CD4-positive, CD25-positive, alpha-beta regulatory T cell (primary cell): ENCODE results near the gene MGST2. TPM values are rescaled to one million over a fixed set of nuclear protein-coding genes. Genes with fewer than 3 reads are reported as not detected.
A peak's percentile ranks its signal among the peaks of the same experiment; 100 is the strongest.

ENCODE experiments used
- ATAC-seq, 2 donors: fragments of 150-1000 bp; cut with Tn5 transposase; one replicate each; pipeline ENCODE4 v1.10.0; 2021; ENCODE audit warnings: low read depth in 2 of 2, moderate number of reproducible peaks in 2 of 2, moderate library complexity in 1 of 2
- DNase-seq, 3 donors: peaks; one replicate each; pipeline versions ENCODE4 v3.0.0 to v3.0.0-alpha.2; 2012 to 2022; ENCODE audit warnings: mixed read lengths in 1 of 3
- H3K27ac ChIP-seq: one replicate; pipeline ENCODE4 v1.7.0; 2013; ENCODE audit warnings: mild to moderate bottlenecking, low read length; ENCODE audit not compliant: insufficient read depth, poor library complexity, severe bottlenecking
- H3K27me3 ChIP-seq: one replicate; pipeline ENCODE4 v1.7.0; 2013; ENCODE audit warnings: low read length; ENCODE audit not compliant: control insufficient read depth, insufficient read depth
- H3K36me3 ChIP-seq: one replicate; pipeline ENCODE4 v1.7.0; 2013; ENCODE audit warnings: mild to moderate bottlenecking, low read length, moderate library complexity; ENCODE audit not compliant: control insufficient read depth, insufficient read depth
- H3K4me1 ChIP-seq: 2 replicates; pipeline ENCODE4 v1.7.0; 2013; ENCODE audit warnings: mild to moderate bottlenecking, low read length; ENCODE audit not compliant: insufficient read depth, control insufficient read depth, poor library complexity, severe bottlenecking
- H3K4me3 ChIP-seq: one replicate; pipeline ENCODE4 v1.7.0; 2013; ENCODE audit warnings: low read depth, mild to moderate bottlenecking, low read length, moderate library complexity
- H3K9me3 ChIP-seq, 2 experiments: 1 replicate in 1 of 2; 2 replicates in 1 of 2; pipeline ENCODE4 v1.7.0; 2013; ENCODE audit warnings: low read length in 2 of 2, mild to moderate bottlenecking in 1 of 2, moderate library complexity in 1 of 2; ENCODE audit not compliant: control insufficient read depth in 2 of 2
- H3K27ac Mint-ChIP-seq, 3 donors: one replicate each; pipeline ENCODE4 v1.8.0; 2020 to 2022; ENCODE audit warnings: mild to moderate bottlenecking in 3 of 3, mixed read lengths in 3 of 3, moderate library complexity in 2 of 3
- H3K27me3 Mint-ChIP-seq: one replicate; pipeline ENCODE4 v1.8.0; 2022; ENCODE audit warnings: mild to moderate bottlenecking, mixed read lengths
- H3K36me3 Mint-ChIP-seq: one replicate; pipeline ENCODE4 v1.8.0; 2020; ENCODE audit warnings: mixed read lengths
- H3K4me1 Mint-ChIP-seq, 4 donors: one replicate each; pipeline ENCODE4 v1.8.0; 2020 to 2022; ENCODE audit warnings: mixed read lengths in 4 of 4, mild to moderate bottlenecking in 1 of 4
- H3K4me3 Mint-ChIP-seq, 4 donors: one replicate each; pipeline ENCODE4 v1.8.0; 2020 to 2022; ENCODE audit warnings: mild to moderate bottlenecking in 4 of 4, mixed read lengths in 4 of 4, moderate library complexity in 3 of 4
- H3K9me3 Mint-ChIP-seq, 7 donors: one replicate each; pipeline ENCODE4 v1.8.0; 2020 to 2022; ENCODE audit warnings: mixed read lengths in 7 of 7, mild to moderate bottlenecking in 3 of 7, moderate library complexity in 2 of 7
- polyA plus RNA-seq, 4 donors: library from polyadenylated mRNA; unstranded; fragments of 300-500 nt; fragmentation: Illumina TruSeq; gene quantifications; one replicate each; pipeline ENCODE4 v1.2.3, GENCODE V29; 2021
- total RNA-seq: library from RNA; stranded (reverse); gene quantifications from one replicate; pipeline ENCODE4 v1.2.3, GENCODE V29; 2022

MGST2 gene
- total and polyA plus RNA-seq, 5 donors from 2014 or later = 12.3 to 64.9 (median 44.6) TPM

DNA sequence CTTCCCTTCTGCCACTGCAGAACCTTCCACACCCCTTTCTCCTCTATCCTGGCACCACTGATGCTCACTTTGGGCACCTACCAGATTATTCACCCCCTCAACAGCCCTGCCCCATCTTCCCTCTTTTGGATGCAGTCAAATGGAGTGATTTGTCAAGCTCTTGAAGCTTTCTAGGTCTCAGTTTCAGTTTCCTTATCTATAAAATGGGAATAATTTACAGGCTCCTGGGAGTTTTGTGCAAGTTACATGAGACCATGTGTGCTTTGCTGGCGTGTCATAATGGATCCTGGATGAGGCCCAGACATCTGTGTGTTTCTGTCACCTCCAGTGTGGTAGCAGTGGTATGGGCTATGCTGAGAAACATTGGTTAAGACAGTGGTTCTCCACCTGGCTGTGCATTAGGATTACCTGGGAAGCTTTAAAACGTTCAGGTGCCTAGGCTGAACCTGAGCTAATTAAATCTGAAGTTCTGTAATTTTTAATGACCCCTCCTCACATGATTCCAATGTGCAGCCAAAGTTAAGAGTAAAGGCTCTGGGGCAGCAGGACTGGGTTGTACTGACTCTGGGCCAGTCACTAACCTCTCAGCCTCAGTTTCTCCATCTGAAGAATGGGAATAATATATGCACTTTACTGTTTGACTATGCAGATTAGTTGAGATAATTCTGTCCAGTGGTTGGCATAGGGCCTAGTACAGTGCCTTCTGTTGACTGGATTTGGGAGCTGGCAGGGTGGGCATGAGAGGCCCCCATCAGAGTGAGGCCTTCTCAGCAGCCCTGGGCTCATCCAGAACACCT lies 6.8 kb upstream of the MGST2 start:
- H3K9me3 ChIP-seq = no peaks in the 10 kb centered on the region
- H3K27ac ChIP-seq = peak overlapping the region; percentile 68
- H3K4me3 Mint-ChIP-seq = peak overlapping the region in 3 of 4 donors; percentile 61 to 75 (median 61)
- no peaks in the 10 kb centered on the region for H3K27me3 ChIP-seq
- peaks cover 22% of the 10 kb centered on the region for H3K4me1 ChIP-seq
- no peaks in the 10 kb centered on the region for H3K27me3 Mint-ChIP-seq
- ATAC-seq = no peak
- H3K36me3 ChIP-seq = no peaks in the 10 kb centered on the region
- no peak for DNase-seq
- H3K9me3 Mint-ChIP-seq = no peaks in the 10 kb centered on the region
- peak overlapping the region; percentile 92 to 99 (median 93) for H3K27ac Mint-ChIP-seq
- peaks cover 14 to 40% (median 29%) of the 10 kb centered on the region in 4 donors for H3K4me1 Mint-ChIP-seq
- no peak overlapping the region for H3K4me3 ChIP-seq
- H3K36me3 Mint-ChIP-seq = no peaks in the 10 kb centered on the region

DNA sequence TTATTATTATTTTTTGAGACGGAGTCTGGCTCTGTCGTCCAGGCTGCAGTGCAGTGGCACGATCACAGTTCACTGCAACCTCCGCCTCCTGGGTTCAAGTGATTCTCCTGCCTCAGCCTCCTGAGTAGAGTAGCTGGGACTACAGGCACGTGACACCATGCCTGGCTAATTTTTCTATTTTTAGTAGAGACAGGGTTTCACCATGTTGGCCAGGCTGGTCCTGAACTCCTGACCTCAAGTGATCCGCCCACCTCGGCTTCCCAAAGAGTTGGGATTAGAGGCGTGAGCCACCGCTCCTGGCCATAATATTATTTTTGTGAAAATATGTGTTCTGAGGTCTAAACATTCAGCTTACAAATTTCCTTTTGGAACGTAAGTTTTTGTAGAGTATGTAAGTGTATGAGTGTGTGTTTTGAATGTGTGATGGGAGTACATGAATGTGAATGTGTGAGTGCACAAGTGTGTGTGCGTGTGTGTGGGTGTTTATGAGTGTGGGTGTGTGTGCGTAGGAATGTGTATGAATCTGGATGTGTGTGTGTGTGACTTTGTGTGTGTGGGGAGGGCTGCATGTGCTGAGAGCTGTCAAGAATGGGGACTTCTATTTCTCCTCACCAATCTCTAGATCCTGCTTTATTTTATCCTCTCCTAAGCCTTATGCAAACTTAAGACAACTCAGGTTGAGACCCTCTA lies 5.7 kb upstream of the MGST2 start:
- no peaks in the 10 kb centered on the region for H3K27me3 ChIP-seq
- H3K27ac ChIP-seq = no peak overlapping the region
- H3K4me1 ChIP-seq = peaks cover 22% of the 10 kb centered on the region
- no peaks in the 10 kb centered on the region for H3K36me3 Mint-ChIP-seq
- DNase-seq (no peak), ATAC-seq (no peak)
- H3K4me3 ChIP-seq = no peak overlapping the region
- peak overlapping the region in 2 of 3 donors; percentile 55 to 97 for H3K27ac Mint-ChIP-seq
- no peaks in the 10 kb centered on the region for H3K27me3 Mint-ChIP-seq
- H3K9me3 Mint-ChIP-seq = no peaks in the 10 kb centered on the region
- H3K4me1 Mint-ChIP-seq = peaks cover 20 to 47% (median 31%) of the 10 kb centered on the region in 4 donors
- H3K4me3 Mint-ChIP-seq = peak overlapping the region in 2 of 4 donors; percentile 1 to 24
- no peaks in the 10 kb centered on the region for H3K9me3 ChIP-seq
- H3K36me3 ChIP-seq = no peaks in the 10 kb centered on the region

DNA sequence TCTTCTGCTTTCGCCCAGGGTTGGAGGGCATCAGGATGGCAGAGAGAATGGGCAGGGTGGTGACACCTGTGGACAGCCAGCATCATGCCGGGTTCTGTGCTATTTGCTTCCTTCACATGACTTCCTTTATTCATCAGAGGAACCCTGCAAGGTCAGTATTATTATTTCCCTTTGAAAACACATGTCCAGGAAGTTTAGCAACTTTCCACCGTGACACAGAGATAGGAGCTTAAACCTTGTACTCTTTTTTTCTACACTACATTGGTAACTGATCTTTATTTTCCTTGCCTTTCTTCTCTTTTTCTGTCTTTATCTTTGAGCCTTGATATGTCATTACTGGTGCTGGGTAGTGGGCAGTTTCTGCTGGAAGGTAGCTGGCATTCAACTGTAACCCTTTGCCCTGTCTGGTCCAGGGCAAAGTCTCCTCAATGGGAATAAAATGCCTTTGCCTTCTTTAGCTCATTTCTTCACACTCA lies 5.0 kb upstream of the MGST2 start:
- Histone ChIP-seq H3K4me3 (no peak overlapping the region), H3K27me3 (no peaks in the 10 kb centered on the region), H3K36me3 (no peaks in the 10 kb centered on the region), H3K9me3 (no peaks in the 10 kb centered on the region), H3K4me1 (peaks cover 25% of the 10 kb centered on the region), H3K27ac (no peak overlapping the region)
- Mint-ChIP-seq H3K27me3 (no peaks in the 10 kb centered on the region), H3K9me3 (no peaks in the 10 kb centered on the region), H3K4me1 (peaks cover 25 to 47% (median 35%) of the 10 kb centered on the region in 4 donors), H3K27ac (peak overlapping the region; percentile 1 to 74 (median 55)), H3K36me3 (no peaks in the 10 kb centered on the region), H3K4me3 (peak overlapping the region in 2 of 4 donors; percentile 1 to 24)
- no peak for ATAC-seq
- no peak for DNase-seq

DNA sequence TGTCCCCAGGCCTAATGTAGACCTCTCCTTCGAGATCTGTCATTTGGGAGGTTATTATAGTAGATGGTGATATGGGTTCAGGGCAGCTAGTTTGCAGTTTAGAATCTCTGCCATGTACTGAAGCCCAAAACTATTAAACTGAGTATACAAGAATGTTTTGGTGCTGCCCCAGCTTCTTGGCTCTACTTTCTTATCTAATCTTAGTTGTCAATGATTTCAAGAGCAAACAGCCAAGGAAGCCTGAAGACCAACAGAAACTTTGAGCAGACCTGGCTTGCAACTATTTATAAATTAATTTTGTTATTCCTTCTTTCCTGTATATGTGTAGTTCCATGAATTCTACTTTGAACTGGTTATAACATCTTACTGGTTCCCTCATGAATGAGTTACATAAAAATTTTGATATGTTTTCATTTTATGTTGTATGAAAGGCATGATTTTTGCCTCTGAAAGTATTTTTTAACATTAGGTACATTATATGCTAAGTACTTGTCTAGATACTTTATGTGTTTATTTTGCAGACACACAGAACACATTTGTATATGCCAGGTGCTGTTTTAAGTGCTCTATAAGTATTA lies 2.0 kb upstream of the MGST2 start:
- H3K27ac Mint-ChIP-seq = peak overlapping the region in 1 of 3 donors; percentile 94
- ATAC-seq (no peak), DNase-seq (no peak)
- peak overlapping the region in 2 of 4 donors; percentile 73 to 98 for H3K4me3 Mint-ChIP-seq
- no peaks in the 10 kb centered on the region for H3K36me3 Mint-ChIP-seq
- Histone ChIP-seq H3K4me3 (no peak overlapping the region), H3K4me1 (peaks cover 17% of the 10 kb centered on the region), H3K9me3 (no peaks in the 10 kb centered on the region), H3K36me3 (no peaks in the 10 kb centered on the region), H3K27ac (no peak overlapping the region), H3K27me3 (no peaks in the 10 kb centered on the region)
- H3K9me3 Mint-ChIP-seq = peaks cover 0 to 1% (median 0%) of the 10 kb centered on the region in 7 donors
- H3K27me3 Mint-ChIP-seq = no peaks in the 10 kb centered on the region
- peaks cover 20 to 53% (median 36%) of the 10 kb centered on the region in 4 donors for H3K4me1 Mint-ChIP-seq

DNA sequence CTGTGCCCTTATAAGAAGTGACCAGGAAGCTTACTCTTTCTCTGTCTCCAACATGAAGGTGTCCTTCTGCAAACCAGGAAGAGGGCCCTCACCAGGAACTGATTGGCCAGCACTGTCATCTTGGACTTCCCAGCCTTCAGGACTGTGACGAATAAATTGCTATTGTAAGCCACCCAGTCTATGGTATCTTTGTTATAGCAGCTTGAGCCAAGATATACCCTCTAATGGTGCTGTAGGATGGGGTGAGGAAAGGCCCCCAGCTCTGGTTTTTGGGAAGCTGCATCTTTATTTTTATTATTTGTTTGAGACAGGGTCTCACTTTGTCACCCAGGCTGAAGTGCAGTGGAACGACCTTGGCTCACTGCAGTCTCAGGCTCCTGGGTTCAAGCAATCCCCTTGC lies 1.2 kb upstream of the MGST2 start:
- H3K36me3 Mint-ChIP-seq = no peaks in the 10 kb centered on the region
- H3K9me3 Mint-ChIP-seq = peaks cover 0 to 1% (median 0%) of the 10 kb centered on the region in 7 donors
- no peak for ATAC-seq
- peak overlapping the region in 3 of 4 donors; percentile 44 to 98 (median 98) for H3K4me3 Mint-ChIP-seq
- H3K4me1 Mint-ChIP-seq = peaks cover 18 to 51% (median 37%) of the 10 kb centered on the region in 4 donors
- Histone ChIP-seq H3K27me3 (no peaks in the 10 kb centered on the region), H3K9me3 (no peaks in the 10 kb centered on the region), H3K36me3 (no peaks in the 10 kb centered on the region), H3K4me1 (peaks cover 15% of the 10 kb centered on the region), H3K27ac (no peak overlapping the region), H3K4me3 (no peak overlapping the region)
- H3K27ac Mint-ChIP-seq = peak overlapping the region in 2 of 3 donors; percentile 31 to 94
- no peaks in the 10 kb centered on the region for H3K27me3 Mint-ChIP-seq
- DNase-seq = no peak

DNA sequence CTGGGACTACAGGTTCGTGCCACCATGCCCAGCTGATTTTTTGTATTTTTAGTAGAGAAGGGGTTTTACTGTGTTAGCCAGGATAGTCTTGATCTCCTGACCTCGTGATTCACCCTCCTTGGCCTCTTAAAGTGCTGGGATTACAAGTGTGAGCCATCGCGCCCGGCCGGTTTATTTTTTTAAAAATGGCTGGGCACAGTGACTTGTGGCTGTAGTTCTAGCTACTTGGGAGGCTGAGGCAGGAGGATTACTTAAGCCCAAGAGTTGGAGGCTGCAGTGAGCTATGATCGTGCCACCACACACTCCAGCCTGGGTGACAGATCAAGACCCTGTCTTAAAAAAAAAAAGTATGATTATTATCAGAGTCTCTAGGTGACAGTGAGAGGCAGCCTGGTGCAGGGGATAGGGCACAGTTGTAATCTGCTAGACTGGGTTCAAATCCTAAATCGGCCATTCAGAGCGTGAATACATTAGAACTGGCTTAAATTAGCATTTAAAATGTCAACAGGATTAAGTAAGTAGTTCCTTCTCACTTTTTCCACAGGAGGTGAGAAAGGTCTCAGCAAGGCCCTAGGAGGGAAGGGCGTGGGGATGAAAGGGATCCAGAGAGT lies 435 bp upstream of the MGST2 start:
- peak overlapping the region; percentile 98 to 100 (median 99) for H3K4me3 Mint-ChIP-seq
- H3K27ac Mint-ChIP-seq = peak overlapping the region; percentile 92 to 98 (median 94)
- no peak for ATAC-seq
- DNase-seq = no peak
- H3K27me3 Mint-ChIP-seq = no peaks in the 10 kb centered on the region
- H3K9me3 Mint-ChIP-seq = peaks cover 0 to 1% (median 0%) of the 10 kb centered on the region in 7 donors
- H3K36me3 Mint-ChIP-seq = no peaks in the 10 kb centered on the region
- no peaks in the 10 kb centered on the region for H3K27me3 ChIP-seq
- no peaks in the 10 kb centered on the region for H3K36me3 ChIP-seq
- no peaks in the 10 kb centered on the region for H3K9me3 ChIP-seq
- peaks cover 18 to 57% (median 38%) of the 10 kb centered on the region in 4 donors for H3K4me1 Mint-ChIP-seq
- H3K4me1 ChIP-seq = peaks cover 15% of the 10 kb centered on the region
- peak overlapping the region; percentile 53 for H3K27ac ChIP-seq
- H3K4me3 ChIP-seq = peak overlapping the region; percentile 91

DNA sequence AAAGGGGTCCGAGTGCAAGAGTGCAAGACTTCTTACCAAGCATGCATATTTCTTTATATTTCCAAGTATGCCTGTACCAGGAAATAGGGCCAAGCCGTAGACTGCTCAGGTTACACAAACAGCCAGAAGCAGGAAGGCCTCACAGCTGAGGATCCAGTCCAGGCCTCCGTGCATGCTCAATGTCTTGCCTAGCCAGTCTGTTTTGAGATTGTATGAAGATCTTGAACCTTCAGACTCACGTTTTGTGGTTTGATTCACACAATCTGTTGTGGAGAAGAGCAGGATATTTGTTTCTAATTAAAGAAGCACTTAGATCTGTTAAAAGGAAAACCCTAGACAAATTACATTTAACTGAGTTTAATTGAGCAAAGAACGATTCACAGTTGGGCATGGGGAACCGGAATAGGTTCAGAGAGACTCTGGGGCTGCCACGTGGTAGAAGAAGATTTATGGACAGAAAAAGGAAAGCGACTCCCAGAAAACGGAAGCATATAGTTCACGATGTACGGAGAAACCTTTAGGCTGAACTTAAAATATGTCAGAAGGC lies 1.2 kb downstream of the MGST2 start:
- no peaks in the 10 kb centered on the region for H3K36me3 Mint-ChIP-seq
- peaks cover 0 to 1% (median 0%) of the 10 kb centered on the region in 7 donors for H3K9me3 Mint-ChIP-seq
- H3K27me3 Mint-ChIP-seq = no peaks in the 10 kb centered on the region
- peak overlapping the region; percentile 91 for H3K4me3 ChIP-seq
- DNase-seq = peak in 1 of 3 donors; percentile 80
- H3K27ac Mint-ChIP-seq = peak overlapping the region; percentile 92 to 98 (median 94)
- H3K4me1 ChIP-seq = peaks cover 15% of the 10 kb centered on the region
- H3K27ac ChIP-seq = no peak overlapping the region
- no peaks in the 10 kb centered on the region for H3K27me3 ChIP-seq
- H3K4me3 Mint-ChIP-seq = peak overlapping the region; percentile 98 to 100 (median 99)
- H3K36me3 ChIP-seq = no peaks in the 10 kb centered on the region
- peak; percentile 38 to 69 for ATAC-seq
- H3K9me3 ChIP-seq = no peaks in the 10 kb centered on the region
- peaks cover 15 to 50% (median 33%) of the 10 kb centered on the region in 4 donors for H3K4me1 Mint-ChIP-seq
